Tibial nerve (tissue), 4 donors: Measurements from ENCODE around the gene MYADML2.

Source experiments
- EP300 ChIP-seq, 2 donors: sonication (generic); formaldehyde crosslinking; IDR thresholded peaks; one replicate each; pipeline ENCODE4 v1.6.1; 2017; ENCODE audit warnings: antibody characterized with exemption in 2 of 2, mild to moderate bottlenecking in 1 of 2
- POLR2A ChIP-seq, 2 donors: fragments of 450-650 bp; IDR thresholded peaks; one replicate each; pipeline ENCODE4 v1.6.1; 2017; ENCODE audit warnings: antibody characterized with exemption in 2 of 2, mild to moderate bottlenecking in 2 of 2, moderate library complexity in 2 of 2
- TF ChIP-seq, protein P1 (sequence below), 5 experiments: fragments of 200-600 bp in 3 of 5; fragments of 450-650 bp in 2 of 5; sonication (generic) in 3 of 5; IDR thresholded peaks; one replicate each; pipeline ENCODE4 v1.5.1; 2016 to 2019; ENCODE audit warnings: antibody characterized with exemption in 5 of 5, mild to moderate bottlenecking in 3 of 5, moderate library complexity in 2 of 5

DNA sequence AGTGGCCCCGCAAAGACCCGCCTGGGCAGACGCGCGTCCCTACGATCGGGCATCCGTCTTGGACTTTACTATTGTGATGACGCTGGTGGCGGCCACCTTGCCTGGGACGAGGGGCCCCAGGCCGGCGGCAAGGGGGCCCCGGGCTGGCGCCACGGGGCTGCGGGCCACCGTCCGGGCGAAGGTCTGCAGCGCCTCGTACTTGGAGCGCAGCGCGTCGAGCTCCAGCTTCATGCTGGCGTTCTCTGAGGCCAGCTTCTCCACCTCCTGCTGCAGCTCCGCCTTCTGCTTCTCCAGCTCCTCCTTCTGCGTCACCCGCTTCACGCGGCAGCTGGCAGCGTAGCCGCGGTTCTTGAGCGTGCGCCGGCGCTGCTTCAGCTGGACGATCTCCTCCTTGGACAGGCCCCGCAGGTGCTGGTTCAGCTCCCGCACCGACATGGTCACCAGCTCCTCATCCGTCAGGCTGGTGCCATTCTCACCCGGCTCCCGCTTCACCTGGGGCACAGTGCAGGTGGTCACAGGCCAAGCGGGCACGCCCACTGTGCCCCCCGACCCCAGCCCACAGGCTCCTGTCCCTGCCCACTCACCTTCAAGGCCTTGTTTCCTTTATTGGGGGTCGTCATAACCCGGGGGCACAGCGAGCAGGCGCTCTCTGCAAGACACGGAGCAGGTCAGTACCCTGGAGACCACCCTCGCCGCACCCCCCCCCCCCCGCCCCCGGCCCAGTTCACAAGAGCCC is 24.3 kb downstream of the MYADML2 start:
- TF ChIP-seq, protein P1, sequence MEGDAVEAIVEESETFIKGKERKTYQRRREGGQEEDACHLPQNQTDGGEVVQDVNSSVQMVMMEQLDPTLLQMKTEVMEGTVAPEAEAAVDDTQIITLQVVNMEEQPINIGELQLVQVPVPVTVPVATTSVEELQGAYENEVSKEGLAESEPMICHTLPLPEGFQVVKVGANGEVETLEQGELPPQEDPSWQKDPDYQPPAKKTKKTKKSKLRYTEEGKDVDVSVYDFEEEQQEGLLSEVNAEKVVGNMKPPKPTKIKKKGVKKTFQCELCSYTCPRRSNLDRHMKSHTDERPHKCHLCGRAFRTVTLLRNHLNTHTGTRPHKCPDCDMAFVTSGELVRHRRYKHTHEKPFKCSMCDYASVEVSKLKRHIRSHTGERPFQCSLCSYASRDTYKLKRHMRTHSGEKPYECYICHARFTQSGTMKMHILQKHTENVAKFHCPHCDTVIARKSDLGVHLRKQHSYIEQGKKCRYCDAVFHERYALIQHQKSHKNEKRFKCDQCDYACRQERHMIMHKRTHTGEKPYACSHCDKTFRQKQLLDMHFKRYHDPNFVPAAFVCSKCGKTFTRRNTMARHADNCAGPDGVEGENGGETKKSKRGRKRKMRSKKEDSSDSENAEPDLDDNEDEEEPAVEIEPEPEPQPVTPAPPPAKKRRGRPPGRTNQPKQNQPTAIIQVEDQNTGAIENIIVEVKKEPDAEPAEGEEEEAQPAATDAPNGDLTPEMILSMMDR (IDR thresholded peaks at IDR 0.05) = no peak
- TF ChIP-seq POLR2A (IDR thresholded peaks at IDR 0.05) = no peak
- no peak for TF ChIP-seq EP300 (IDR thresholded peaks at IDR 0.05)
